Activated naive CD8-positive, alpha-beta T cell treated with anti-CD3 and anti-CD28 coated beads for 36 hours (primary cell): ENCODE data around the gene TP53BP2. TPM values are rescaled to one million over a fixed set of nuclear protein-coding genes. Genes with fewer than 3 reads are reported as not detected.

Experiments
- DNase-seq: peaks from one replicate; pipeline ENCODE4 v3.0.0; 2021
- H3K27ac Mint-ChIP-seq: one replicate; pipeline ENCODE4 v1.8.0; 2022; ENCODE audit warnings: mild to moderate bottlenecking, moderate library complexity, mixed read lengths
- H3K27me3 Mint-ChIP-seq: one replicate; pipeline ENCODE4 v1.8.0; 2022; ENCODE audit warnings: mild to moderate bottlenecking, mixed read lengths
- H3K36me3 Mint-ChIP-seq: one replicate; pipeline ENCODE4 v1.8.0; 2021; ENCODE audit warnings: mild to moderate bottlenecking, mixed read lengths
- H3K4me1 Mint-ChIP-seq: one replicate; pipeline ENCODE4 v1.8.0; 2021; ENCODE audit warnings: mixed read lengths
- H3K4me3 Mint-ChIP-seq: one replicate; pipeline ENCODE4 v1.8.0; 2022; ENCODE audit warnings: mild to moderate bottlenecking, moderate library complexity, mixed read lengths
- H3K9me3 Mint-ChIP-seq: one replicate; pipeline ENCODE4 v1.8.0; 2022; ENCODE audit warnings: mixed read lengths
- total RNA-seq, 2 experiments: library from RNA; stranded (reverse); gene quantifications; one replicate each; pipeline ENCODE4 v1.2.3, GENCODE V29; 2021

The TP53BP2 gene
- total RNA-seq, 2 experiments from 2014 or later, result 34.7 to 35.2 TPM

- Mint-ChIP-seq H3K4me3 (no peak overlapping the region), H3K36me3 (peaks cover 18% of the 10 kb centered on the region), H3K27me3 (no peaks in the 10 kb centered on the region), H3K4me1 (peaks cover 25% of the 10 kb centered on the region), H3K9me3 (no peaks in the 10 kb centered on the region), H3K27ac (peak overlapping the region; percentile 54)
- DNase-seq, result no peak
Measured at GRCh38 chr1:223775054-223775453, 70.7 kb downstream of the TP53BP2 start.

- Mint-ChIP-seq H3K36me3 (peaks cover 17% of the 10 kb centered on the region), H3K4me3 (no peak overlapping the region), H3K9me3 (no peaks in the 10 kb centered on the region), H3K4me1 (peaks cover 25% of the 10 kb centered on the region), H3K27me3 (no peaks in the 10 kb centered on the region), H3K27ac (peak overlapping the region; percentile 63)
- no peak for DNase-seq
Measured at GRCh38 chr1:223774134-223774814, 71.5 kb downstream of the TP53BP2 start.

DNA sequence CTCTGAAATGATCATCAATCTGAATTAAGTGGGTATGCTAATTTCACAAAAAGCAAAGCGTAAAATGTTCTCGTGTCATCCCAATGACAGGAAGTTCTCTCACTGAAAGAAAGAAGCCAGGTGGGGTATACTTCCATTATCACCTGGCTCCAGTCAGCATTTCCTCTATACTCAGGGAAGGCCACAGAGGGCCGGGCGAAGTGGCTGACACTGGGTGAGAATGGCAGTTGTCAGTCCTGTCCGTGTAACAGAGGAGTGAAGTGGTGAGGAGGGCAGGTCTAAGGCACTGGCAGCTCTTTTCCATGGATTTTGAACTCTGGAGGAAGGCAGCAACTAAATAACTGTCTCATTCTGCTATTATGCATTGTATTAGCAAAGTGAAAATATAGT lies 73.0 kb downstream of the TP53BP2 start:
- Mint-ChIP-seq H3K27me3 (no peaks in the 10 kb centered on the region), H3K27ac (no peak overlapping the region), H3K36me3 (peaks cover 17% of the 10 kb centered on the region), H3K4me3 (no peak overlapping the region), H3K9me3 (no peaks in the 10 kb centered on the region), H3K4me1 (peaks cover 25% of the 10 kb centered on the region)
- no peak for DNase-seq

DNA sequence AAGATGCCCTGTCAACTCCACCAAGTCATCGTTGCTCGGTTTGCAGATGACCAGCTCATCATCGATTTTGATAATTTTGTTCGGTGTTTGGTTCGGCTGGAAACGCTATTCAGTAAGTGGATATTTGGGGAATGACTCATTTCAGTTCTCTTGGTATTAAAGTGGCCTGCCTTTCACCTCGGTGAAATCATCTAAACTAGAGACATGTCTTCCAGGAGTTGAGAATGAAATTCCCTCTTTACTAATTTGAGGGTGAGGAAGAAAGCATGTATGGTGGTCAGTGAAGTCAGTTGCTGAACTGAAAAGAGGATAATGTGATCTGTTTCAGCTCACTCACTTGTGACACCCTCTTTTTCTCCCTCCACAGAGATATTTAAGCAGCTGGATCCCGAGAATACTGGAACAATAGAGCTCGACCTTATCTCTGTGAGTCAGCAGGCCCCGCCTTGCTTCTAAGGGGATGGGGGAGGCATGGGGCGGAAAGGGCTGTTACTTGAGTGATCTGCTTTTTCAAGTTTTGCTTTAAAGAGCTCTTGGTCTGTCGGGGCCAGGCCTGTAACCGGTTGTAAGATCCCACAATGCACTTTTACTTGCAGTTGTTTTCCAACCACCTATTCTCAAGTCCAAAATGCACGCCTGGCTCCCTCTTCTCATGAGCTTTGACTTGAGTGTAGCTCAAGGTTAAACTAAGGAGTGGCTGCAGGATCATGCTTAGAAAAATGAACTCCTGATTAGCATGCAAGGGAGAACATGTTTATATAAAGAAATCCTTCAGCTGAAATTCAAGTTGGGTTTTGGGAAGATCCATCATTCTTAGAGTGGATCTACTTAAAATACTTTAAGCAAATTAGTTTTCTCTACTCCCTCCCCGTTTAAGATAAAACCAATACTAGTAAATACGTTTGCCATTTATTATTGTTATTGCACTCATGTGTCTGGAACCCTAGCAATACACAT lies 73.7 kb downstream of the TP53BP2 start:
- Mint-ChIP-seq H3K4me1 (peaks cover 25% of the 10 kb centered on the region), H3K27ac (peak overlapping the region; percentile 52), H3K27me3 (no peaks in the 10 kb centered on the region), H3K4me3 (no peak overlapping the region), H3K9me3 (no peaks in the 10 kb centered on the region), H3K36me3 (peaks cover 17% of the 10 kb centered on the region)
- no peak for DNase-seq

GRCh38 chr1:223771469-223771813 lies 74.3 kb downstream of the TP53BP2 start:
- Mint-ChIP-seq H3K4me3 (no peak overlapping the region), H3K27me3 (no peaks in the 10 kb centered on the region), H3K36me3 (peaks cover 17% of the 10 kb centered on the region), H3K4me1 (peaks cover 23% of the 10 kb centered on the region), H3K27ac (no peak overlapping the region), H3K9me3 (no peaks in the 10 kb centered on the region)
- no peak for DNase-seq

DNA sequence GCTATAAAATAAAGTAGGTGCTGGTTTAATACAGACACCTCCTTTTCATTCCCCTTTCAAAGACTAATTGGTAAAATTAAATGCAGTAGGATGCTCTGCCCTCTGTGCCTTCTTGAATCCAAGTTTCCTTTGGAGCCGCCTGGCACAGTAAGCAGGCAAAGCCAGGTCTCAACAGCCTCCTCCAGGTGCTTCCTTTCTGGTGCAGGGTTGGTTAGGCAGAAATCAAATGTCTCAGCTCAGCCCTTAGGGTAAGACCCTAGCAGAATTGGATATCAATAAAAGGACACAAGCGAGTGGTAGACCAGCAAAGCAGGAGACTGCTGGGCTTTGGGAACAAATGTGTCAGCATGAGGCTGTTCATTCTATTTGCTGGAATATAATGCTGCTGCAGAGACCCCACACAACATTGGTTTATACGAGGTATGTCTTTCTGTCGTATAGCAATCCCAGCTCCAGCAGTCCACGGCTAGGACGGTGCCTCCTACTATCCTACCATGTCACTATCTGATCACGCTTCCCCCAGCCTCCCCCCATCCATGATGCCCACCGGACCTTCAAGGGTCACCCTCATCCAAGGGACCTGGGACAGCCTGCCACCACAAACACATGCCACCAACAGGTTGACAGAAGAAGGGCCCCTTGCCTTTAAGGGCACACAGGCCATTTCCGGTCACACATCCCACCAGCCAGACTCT lies 75.0 kb downstream of the TP53BP2 start:
- H3K36me3 Mint-ChIP-seq, result peaks cover 12% of the 10 kb centered on the region
- H3K9me3 Mint-ChIP-seq, result no peaks in the 10 kb centered on the region
- no peak overlapping the region for H3K4me3 Mint-ChIP-seq
- no peaks in the 10 kb centered on the region for H3K27me3 Mint-ChIP-seq
- DNase-seq, result no peak
- peaks cover 16% of the 10 kb centered on the region for H3K4me1 Mint-ChIP-seq
- H3K27ac Mint-ChIP-seq, result no peak overlapping the region

- no peaks in the 10 kb centered on the region for H3K9me3 Mint-ChIP-seq
- no peak for DNase-seq
- H3K27me3 Mint-ChIP-seq, result no peaks in the 10 kb centered on the region
- no peak overlapping the region for H3K27ac Mint-ChIP-seq
- H3K4me3 Mint-ChIP-seq, result no peak overlapping the region
- H3K36me3 Mint-ChIP-seq, result peaks cover 10% of the 10 kb centered on the region
- H3K4me1 Mint-ChIP-seq, result no peaks in the 10 kb centered on the region
Measured at GRCh38 chr1:223765719-223766340, 79.9 kb downstream of the TP53BP2 start.

- Mint-ChIP-seq H3K27me3 (no peaks in the 10 kb centered on the region), H3K9me3 (no peaks in the 10 kb centered on the region), H3K36me3 (peaks cover 10% of the 10 kb centered on the region), H3K4me3 (no peak overlapping the region), H3K4me1 (no peaks in the 10 kb centered on the region), H3K27ac (no peak overlapping the region)
- no peak for DNase-seq
Measured at GRCh38 chr1:223765036-223765718, 80.6 kb downstream of the TP53BP2 start.

GRCh38 chr1:223763881-223764280 lies 81.9 kb downstream of the TP53BP2 start:
- no peaks in the 10 kb centered on the region for H3K4me1 Mint-ChIP-seq
- H3K27ac Mint-ChIP-seq, result no peak overlapping the region
- H3K9me3 Mint-ChIP-seq, result no peaks in the 10 kb centered on the region
- no peak overlapping the region for H3K4me3 Mint-ChIP-seq
- no peaks in the 10 kb centered on the region for H3K27me3 Mint-ChIP-seq
- H3K36me3 Mint-ChIP-seq, result peaks cover 8% of the 10 kb centered on the region
- no peak for DNase-seq

DNA sequence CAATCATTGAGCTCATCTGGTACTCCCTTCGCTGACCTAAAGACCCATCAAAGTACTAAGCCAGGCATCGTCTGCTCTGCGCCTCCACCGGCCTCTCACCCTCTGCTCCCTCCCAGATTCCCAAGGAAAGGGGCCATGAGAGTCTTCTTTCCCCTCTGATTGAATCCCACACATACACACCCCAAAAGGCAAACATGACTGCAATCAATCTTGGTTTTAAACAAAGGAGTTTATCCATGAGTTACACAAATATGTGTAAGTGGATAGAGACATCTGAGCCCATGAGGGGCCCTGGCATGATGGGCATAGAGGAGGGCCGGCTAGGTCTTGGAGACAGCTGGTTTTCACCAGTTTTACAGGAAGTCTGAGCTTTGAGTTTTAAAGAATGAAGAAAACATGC lies 82.5 kb downstream of the TP53BP2 start:
- Mint-ChIP-seq H3K27ac (peak overlapping the region; percentile 17), H3K4me3 (no peak overlapping the region), H3K27me3 (no peaks in the 10 kb centered on the region), H3K4me1 (no peaks in the 10 kb centered on the region), H3K36me3 (peaks cover 8% of the 10 kb centered on the region), H3K9me3 (no peaks in the 10 kb centered on the region)
- DNase-seq, result no peak

DNA sequence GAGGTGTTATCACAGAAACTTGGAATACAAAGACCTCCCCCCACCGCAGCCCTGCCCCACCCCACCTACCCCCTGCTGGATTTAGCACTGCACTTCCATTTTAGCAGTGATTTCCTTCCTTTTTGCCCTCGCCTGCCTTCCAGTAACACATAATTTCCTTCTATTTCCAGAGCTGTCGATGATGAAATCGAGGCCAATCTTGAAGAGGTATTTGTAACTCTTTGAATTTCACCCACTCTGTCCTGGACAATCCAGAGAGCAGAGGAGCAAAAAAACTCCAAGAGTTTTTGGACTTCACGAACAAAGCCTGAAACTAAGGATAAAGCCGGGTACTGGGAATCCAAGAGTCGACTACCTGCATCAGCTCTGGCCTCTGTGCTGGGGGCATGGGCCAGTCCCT lies 84.3 kb downstream of the TP53BP2 start:
- Mint-ChIP-seq H3K27ac (no peak overlapping the region), H3K36me3 (peaks cover 11% of the 10 kb centered on the region), H3K4me3 (no peak overlapping the region), H3K27me3 (no peaks in the 10 kb centered on the region), H3K9me3 (no peaks in the 10 kb centered on the region), H3K4me1 (no peaks in the 10 kb centered on the region)
- no peak for DNase-seq

DNA sequence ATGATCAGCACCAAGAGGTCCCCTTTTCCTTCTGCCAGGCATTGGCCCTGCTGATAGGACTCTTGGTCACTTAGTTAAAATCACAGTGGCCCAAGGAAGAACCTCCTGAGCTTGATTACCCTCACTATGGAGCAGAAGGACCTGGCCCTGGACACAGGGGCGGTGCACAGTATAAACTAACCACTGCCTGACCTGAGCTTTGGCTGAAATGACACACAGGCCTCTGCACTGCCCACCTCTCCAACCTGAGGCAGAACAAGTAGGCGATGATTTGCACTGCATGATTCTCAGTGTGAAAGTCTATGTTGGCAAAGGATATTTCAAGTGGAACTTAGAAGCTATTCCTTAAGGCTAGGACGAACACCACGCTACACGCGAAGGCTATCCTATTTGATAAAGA lies 84.9 kb downstream of the TP53BP2 start:
- H3K4me1 Mint-ChIP-seq, result no peaks in the 10 kb centered on the region
- H3K27ac Mint-ChIP-seq, result no peak overlapping the region

GRCh38 chr1:223759273-223759672 lies 86.5 kb downstream of the TP53BP2 start:
- H3K27ac Mint-ChIP-seq, result no peak overlapping the region

More for the DNA sequence above, 84.9 kb downstream of the TP53BP2 start:
- Mint-ChIP-seq H3K9me3 (no peaks in the 10 kb centered on the region), H3K4me3 (no peak overlapping the region), H3K36me3 (peaks cover 10% of the 10 kb centered on the region), H3K27me3 (no peaks in the 10 kb centered on the region)
- no peak for DNase-seq

GRCh38 chr1:223758734-223759133 lies 87.0 kb downstream of the TP53BP2 start:
- Mint-ChIP-seq H3K27me3 (no peaks in the 10 kb centered on the region), H3K4me1 (no peaks in the 10 kb centered on the region), H3K27ac (no peak overlapping the region), H3K4me3 (no peak overlapping the region), H3K36me3 (peaks cover 10% of the 10 kb centered on the region), H3K9me3 (no peaks in the 10 kb centered on the region)
- DNase-seq, result no peak

More at GRCh38 chr1:223759273-223759672, 86.5 kb downstream of the TP53BP2 start:
- Mint-ChIP-seq H3K36me3 (peaks cover 10% of the 10 kb centered on the region), H3K9me3 (no peaks in the 10 kb centered on the region), H3K4me3 (no peak overlapping the region), H3K27me3 (no peaks in the 10 kb centered on the region), H3K4me1 (no peaks in the 10 kb centered on the region)
- DNase-seq, result no peak
